Choroid plexus epithelial cell (primary cell): ENCODE results near the gene CREB3L1.

Experiments
- DNase-seq: peaks from one replicate; pipeline ENCODE4 v3.0.0-alpha.2; 2010; ENCODE audit warnings: low read depth
- H3K4me3 ChIP-seq: 2 replicates; pipeline ENCODE4 v1.5.1; 2011; ENCODE audit warnings: low read depth, mild to moderate bottlenecking, control low read depth, low read length, moderate library complexity
- TF ChIP-seq, protein P1 (sequence below): conservative IDR thresholded peaks from 2 replicates; pipeline ENCODE4 v1.5.1; 2011; ENCODE audit warnings: low read depth, mild to moderate bottlenecking, control low read depth, inconsistent platforms, low read length, moderate library complexity

CREB3L1 gene

DNA sequence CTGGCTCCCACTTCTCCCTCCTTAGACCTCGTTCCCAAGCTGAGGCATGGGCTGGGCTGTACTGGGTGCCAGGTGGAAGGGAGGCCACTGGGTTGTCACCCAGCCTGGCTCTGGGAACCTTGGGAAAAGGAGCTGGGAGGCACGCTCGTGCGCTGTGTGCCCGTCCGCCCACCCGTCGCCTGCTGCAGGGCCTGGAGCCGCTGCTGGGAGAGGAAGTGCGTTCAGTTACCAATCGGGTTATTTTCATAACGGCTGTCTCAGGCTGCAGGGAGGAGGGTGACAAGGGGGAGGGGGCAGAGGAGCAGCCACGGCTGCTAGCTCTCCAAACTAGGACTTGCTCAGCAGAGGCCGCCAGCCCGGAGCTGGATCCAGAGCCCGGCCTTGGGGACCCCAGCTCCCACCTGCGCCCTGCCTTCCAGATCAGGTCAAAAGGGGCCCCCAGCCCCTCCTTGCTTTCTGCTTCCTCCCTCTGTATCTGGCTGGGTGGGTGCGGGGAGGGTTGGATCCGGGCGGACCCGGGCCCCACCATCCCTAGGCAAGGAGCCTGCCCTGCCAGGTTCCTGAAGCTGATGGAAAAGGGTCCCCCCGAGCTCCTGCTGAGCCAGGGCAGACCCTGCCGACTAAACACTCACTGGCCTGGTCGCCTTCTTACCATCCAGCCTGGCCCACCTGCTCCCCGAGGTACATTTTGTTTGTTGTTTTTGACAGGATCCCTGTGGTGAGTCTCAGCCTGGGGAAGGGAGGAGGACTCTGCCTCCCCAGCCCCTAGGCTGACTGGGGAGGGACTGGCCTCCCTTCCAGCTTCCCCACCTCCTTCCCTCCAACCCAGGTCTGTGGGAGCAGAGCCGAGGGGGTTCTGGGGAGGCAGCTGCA is 84.1 kb downstream of the CREB3L1 start:
- peak overlapping the region; percentile 40 for H3K4me3 ChIP-seq
- TF ChIP-seq, protein P1, sequence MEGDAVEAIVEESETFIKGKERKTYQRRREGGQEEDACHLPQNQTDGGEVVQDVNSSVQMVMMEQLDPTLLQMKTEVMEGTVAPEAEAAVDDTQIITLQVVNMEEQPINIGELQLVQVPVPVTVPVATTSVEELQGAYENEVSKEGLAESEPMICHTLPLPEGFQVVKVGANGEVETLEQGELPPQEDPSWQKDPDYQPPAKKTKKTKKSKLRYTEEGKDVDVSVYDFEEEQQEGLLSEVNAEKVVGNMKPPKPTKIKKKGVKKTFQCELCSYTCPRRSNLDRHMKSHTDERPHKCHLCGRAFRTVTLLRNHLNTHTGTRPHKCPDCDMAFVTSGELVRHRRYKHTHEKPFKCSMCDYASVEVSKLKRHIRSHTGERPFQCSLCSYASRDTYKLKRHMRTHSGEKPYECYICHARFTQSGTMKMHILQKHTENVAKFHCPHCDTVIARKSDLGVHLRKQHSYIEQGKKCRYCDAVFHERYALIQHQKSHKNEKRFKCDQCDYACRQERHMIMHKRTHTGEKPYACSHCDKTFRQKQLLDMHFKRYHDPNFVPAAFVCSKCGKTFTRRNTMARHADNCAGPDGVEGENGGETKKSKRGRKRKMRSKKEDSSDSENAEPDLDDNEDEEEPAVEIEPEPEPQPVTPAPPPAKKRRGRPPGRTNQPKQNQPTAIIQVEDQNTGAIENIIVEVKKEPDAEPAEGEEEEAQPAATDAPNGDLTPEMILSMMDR = no peak
- peak; percentile 64 for DNase-seq

DNA sequence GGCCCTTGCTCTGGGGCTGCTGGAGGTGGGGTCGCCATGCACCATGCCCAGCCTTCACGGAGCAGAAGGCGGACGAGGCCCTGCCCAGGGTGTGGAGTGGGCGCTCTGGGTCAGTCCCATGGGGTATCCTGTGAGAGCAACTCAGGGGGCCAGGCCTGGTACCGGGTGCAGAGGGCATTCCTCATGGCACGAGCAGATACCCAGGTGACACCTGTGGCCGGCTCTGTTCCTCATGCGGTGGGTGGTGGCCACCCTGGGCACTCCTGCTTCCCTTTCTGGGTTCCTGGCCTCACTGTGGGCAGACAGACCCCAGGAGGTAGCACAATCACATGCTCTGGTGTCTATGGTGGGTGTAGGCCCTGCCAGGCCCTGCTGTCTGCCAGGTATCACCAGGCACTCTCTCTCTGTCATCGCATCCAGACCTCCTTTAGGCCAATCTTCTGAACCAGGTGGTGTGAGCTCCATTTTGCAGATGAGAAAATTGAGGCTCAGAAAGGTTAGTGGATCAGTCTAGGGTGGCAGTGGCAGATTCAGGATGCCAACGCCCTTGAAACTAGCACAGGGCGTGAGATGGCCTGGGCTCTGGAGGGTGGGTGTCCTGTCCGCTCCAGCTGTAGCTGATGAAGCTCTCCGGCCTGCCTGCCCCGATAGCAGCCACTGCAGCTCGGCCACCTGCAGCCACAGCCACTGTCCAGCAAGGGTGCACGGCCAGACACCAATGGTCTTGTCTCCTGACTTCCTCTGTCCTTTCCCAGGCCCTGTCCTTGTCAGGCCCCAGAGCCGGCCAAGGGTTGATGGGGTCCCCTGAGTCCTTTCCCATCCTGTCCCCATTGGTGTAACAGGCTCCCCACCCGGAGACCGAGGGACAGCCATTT is 84.9 kb downstream of the CREB3L1 start:
- TF ChIP-seq, protein P1 = no peak
- no peak for DNase-seq
- H3K4me3 ChIP-seq = peak overlapping the region; percentile 40

DNA sequence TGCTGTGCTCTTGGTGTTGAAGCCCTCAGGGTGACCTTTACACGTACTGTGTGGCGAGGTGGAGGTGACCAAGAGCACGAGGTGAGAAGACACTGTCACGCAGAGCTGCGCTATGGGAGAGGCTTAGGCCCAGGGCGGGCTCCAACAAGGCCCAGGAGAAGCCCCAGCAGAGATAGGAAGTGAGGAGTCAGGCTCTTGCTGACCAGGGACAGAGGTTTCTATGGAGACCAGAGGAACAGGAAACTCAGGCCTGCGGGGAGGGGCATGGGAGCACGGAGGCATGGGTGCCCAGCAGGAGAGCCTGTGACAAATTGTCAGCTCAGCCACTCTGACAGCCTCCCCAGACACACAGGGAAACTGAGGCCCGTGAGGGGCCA is 85.6 kb downstream of the CREB3L1 start:
- TF ChIP-seq, protein P1 = no peak
- peak; percentile 87 for DNase-seq
- H3K4me3 ChIP-seq = no peak overlapping the region

DNA sequence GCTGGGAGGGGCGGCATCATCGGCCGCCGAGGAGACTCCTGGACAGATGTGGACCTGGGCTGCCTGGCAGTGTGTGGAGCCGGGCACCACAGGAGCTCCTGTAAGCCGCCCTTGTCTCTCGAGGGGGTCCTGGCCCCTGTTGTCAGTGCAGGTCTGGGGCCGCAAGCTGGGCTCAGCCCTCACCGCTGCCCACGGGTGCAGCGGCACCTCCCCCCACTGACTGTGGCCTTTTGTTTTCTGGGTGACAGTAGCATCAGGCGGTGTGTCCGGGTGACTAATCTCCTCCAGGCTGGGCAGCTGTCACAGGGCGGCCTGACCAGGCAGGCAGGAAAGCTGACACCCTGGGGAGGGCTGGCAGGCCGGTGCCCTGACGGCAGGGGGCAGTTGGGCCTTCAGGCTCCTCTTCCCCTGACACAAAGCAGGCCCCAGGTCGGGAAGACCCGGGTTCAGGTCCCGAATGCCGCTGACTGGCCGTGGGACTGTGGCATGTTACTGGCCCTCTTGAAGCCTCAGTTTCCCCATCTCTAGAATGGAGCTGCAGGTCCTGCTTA is 86.1 kb downstream of the CREB3L1 start:
- TF ChIP-seq, protein P1 = no peak
- H3K4me3 ChIP-seq = no peak overlapping the region
- no peak for DNase-seq

DNA sequence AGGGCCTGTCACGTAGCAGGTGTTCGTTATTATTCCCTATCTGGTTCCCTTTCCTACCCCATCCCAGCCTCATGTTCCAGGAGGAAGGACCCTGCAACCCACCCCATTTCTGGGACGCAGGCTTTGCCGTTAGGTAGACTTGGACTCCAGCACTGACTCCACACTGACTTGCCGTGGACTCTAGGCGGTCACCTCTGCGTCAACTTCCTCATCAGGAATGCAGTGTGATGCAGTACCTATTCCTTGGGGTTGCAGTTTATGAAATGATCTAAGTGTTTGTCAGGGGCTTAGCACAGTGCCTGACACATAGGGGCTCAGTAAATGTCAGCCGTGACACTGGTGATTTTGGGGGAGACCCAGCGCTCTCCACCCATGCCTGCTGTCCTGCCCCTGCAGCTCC is 86.6 kb downstream of the CREB3L1 start:
- no peak overlapping the region for H3K4me3 ChIP-seq
- no peak for DNase-seq
- TF ChIP-seq, protein P1 = no peak

DNA sequence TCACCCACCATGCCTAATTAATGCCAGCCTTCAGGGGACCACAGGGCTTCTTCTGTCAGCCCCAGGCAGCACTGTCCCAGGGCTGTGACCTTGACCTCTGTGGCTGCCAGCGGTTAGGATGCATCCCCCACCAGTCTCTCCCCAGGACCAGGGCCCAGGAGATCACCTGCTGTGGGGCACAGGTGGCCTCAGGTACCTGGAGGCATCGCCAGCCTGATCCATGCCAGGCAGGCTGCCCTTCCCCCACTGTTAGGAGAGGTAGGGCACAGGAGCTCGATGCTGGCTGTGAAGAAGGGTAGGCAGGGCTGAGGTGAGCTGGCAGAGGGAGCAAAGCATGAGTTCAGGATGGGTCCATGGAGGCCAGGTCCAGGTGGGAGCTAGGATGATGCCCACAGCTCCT is 87.3 kb downstream of the CREB3L1 start:
- TF ChIP-seq, protein P1 = no peak
- DNase-seq = no peak
- H3K4me3 ChIP-seq = no peak overlapping the region
